ENCODE data around the gene TLE7. TPM values are rescaled to one million over a fixed set of nuclear protein-coding genes. Genes with fewer than 3 reads are reported as not detected.

Gene TLE7
- total and polyA plus RNA-seq, 2 of the 4 experiments (the other 2 are of a cell fraction), result not detected

- H2AK9ac ChIP-seq (replicated peaks; ENCODE audit: low read depth, low read length, poor library complexity), result no peak overlapping the region
- ChIA-PET POLR2A (ENCODE audit: unreplicated experiment) (no interaction called here), CTCF (no interaction called here)
- dilution Hi-C loops (cut with HindIII; ENCODE audit: low sequenced_read_pairs, unreplicated experiment) (no loop called here), intact Hi-C loops (cut with micrococcal nuclease) (no loop called here), in situ Hi-C loops (cut with MboI; ENCODE audit: low sequenced_read_pairs) (no loop called here)
- no CpG with 5 or more reads among the region's 6 CpGs for WGBS, 2 experiments (ENCODE audit: extremely low coverage in 2 of 2, insufficient read length in 1 of 2)
- H3K9ac ChIP-seq (ENCODE audit: low read depth, low read length), result no peak overlapping the region
- peaks cover 0 to 8% of the 10 kb centered on the region in 2 experiments; a peak in 1 of 4 replicates for H3K79me1 ChIP-seq (ENCODE audit: low read depth in 1 of 2, low read length in 2 of 2)
- peaks cover 8% of the 10 kb centered on the region for H3K36me3 ChIP-seq (ENCODE audit: control insufficient read depth, insufficient read depth, low read length)
- no peak for DNase-seq
- no peak overlapping the region for H2BK120ac ChIP-seq (ENCODE audit: low read depth, low read length)
- H3K56ac ChIP-seq (ENCODE audit: extremely low read depth, insufficient read depth, low read length), result no peak overlapping the region
- TF ChIP-seq RAD21 (IDR thresholded peaks at IDR 0.05; ENCODE audit: low read length) (no peak), NFE2L2 (IDR thresholded peaks at IDR 0.05; ENCODE audit: low read depth, low read length) (no peak), MXI1 (IDR thresholded peaks at IDR 0.05; ENCODE audit: borderline replicate concordance, low read depth, low read length) (no peak), RFX5 (IDR thresholded peaks at IDR 0.05; ENCODE audit: low read depth, low read length) (no peak), BHLHE40 (IDR thresholded peaks at IDR 0.05; ENCODE audit: low read depth, low read length) (no peak), SMC3 (IDR thresholded peaks at IDR 0.05; ENCODE audit: low read depth, low read length) (no peak), FOS (IDR thresholded peaks at IDR 0.05; ENCODE audit: low read depth, low read length) (no peak), CTCF (conservative IDR thresholded peaks at IDR 0.05; ENCODE audit: low read depth, low read length) (no peak), CHD1 (IDR thresholded peaks at IDR 0.05; ENCODE audit: low read depth, low read length) (no peak), MAFK (IDR thresholded peaks at IDR 0.05; ENCODE audit: low read depth, low read length) (no peak), CEBPB (IDR thresholded peaks at IDR 0.05; ENCODE audit: low read depth, low read length) (no peak)
- no peaks in the 10 kb centered on the region; the same call in 1 of the 2 replicates for H3K27me3 ChIP-seq (ENCODE audit: control insufficient read depth, insufficient read depth, low read length)
- H2AK5ac ChIP-seq (ENCODE audit: low read depth, low read length), result no peak overlapping the region
- H2AFZ ChIP-seq (replicated peaks; ENCODE audit: low read length, poor library complexity), result no peak overlapping the region
- no peak overlapping the region for H3K4ac ChIP-seq (ENCODE audit: low read depth, low read length)
- H3K9me1 ChIP-seq (ENCODE audit: insufficient read depth, low read length), result no peaks in the 10 kb centered on the region
- no peaks in the 10 kb centered on the region for H4K20me1 ChIP-seq (ENCODE audit: insufficient read depth, low read length)
- no peak overlapping the region for H3K4me2 ChIP-seq (ENCODE audit: low read depth, low read length)
- no TSS peak for BruUV-seq (replicated peaks)
- ATAC-seq (ENCODE audit: low read depth), result no peak
- H2BK20ac ChIP-seq (ENCODE audit: low read depth, low read length), result no peak overlapping the region
- no peak overlapping the region for H4K91ac ChIP-seq (ENCODE audit: insufficient read depth, low read depth, low read length)
- H3K9me3 ChIP-seq (ENCODE audit: control insufficient read depth, insufficient read depth, low read length), result peaks cover 59% of the 10 kb centered on the region
- no peak overlapping the region for H4K8ac ChIP-seq (ENCODE audit: low read depth in 2 of 2, low read length in 2 of 2)
- no peaks in the 10 kb centered on the region for H3K4me1 ChIP-seq (ENCODE audit: control insufficient read depth, insufficient read depth, low read length)
- no peak overlapping the region for H3K23ac ChIP-seq (ENCODE audit: low read depth, low read length)
- H3K18ac ChIP-seq (ENCODE audit: low read depth, low read length), result no peak overlapping the region
- H4K5ac ChIP-seq (ENCODE audit: low read depth, low read length), result no peak overlapping the region
- no peak overlapping the region for H2BK5ac ChIP-seq (ENCODE audit: low read depth, low read length, poor library complexity, severe bottlenecking)
- H3K27ac ChIP-seq (ENCODE audit: insufficient read depth, low read length), result no peak overlapping the region
- H3K4me3 ChIP-seq (ENCODE audit: insufficient read depth, low read depth, low read length), result no peak overlapping the region
- no peak overlapping the region for H3K14ac ChIP-seq (replicated peaks; ENCODE audit: low read depth, low read length)
- no peak overlapping the region for H2BK15ac ChIP-seq (ENCODE audit: low read depth, low read length)
These were observed 1.9 kb upstream of the TLE7 start for GRCh38 chr16:71443714-71444113.
